ENCODE results near the gene HEG1.

DNA sequence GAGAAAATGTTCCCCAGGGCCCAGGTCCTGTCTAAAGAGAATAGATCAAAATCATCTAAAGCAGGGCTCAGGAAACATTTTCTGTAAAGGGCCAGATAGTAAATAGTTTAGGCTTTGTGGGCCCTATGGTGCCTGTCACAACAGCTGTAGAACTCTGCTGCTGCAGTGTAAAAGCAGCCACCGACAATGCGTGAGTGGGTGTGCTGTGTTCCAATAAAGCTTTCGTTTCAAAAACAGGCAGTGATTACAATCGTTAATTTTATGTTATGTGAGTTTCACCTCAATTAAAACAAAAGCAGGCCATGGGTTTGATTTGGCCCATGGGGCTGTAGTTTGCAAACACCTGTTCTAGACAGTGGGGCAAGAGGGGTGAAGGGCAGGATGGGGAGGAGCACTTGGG, 12.5 kb upstream of the HEG1 start:
- TF ChIP-seq, protein P1, sequence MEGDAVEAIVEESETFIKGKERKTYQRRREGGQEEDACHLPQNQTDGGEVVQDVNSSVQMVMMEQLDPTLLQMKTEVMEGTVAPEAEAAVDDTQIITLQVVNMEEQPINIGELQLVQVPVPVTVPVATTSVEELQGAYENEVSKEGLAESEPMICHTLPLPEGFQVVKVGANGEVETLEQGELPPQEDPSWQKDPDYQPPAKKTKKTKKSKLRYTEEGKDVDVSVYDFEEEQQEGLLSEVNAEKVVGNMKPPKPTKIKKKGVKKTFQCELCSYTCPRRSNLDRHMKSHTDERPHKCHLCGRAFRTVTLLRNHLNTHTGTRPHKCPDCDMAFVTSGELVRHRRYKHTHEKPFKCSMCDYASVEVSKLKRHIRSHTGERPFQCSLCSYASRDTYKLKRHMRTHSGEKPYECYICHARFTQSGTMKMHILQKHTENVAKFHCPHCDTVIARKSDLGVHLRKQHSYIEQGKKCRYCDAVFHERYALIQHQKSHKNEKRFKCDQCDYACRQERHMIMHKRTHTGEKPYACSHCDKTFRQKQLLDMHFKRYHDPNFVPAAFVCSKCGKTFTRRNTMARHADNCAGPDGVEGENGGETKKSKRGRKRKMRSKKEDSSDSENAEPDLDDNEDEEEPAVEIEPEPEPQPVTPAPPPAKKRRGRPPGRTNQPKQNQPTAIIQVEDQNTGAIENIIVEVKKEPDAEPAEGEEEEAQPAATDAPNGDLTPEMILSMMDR (conservative IDR thresholded peaks at IDR 0.05; ENCODE audit: low read depth in 2 of 2), result no peak
- TF ChIP-seq REST (IDR thresholded peaks at IDR 0.05; ENCODE audit: unreplicated experiment), result no peak
- TF ChIP-seq EZH2 (IDR thresholded peaks at IDR 0.05; ENCODE audit: low read depth, unreplicated experiment), result no peak
- TF ChIP-seq EZH2phosphoT487 (IDR thresholded peaks at IDR 0.05; ENCODE audit: unreplicated experiment), result no peak
